GM19238 (cell line): ENCODE results near the gene ERG.

Source experiments
- DNase-seq: peaks from one replicate; pipeline ENCODE4 v3.0.0; 2011; ENCODE audit warnings: low spot score; ENCODE audit not compliant: insufficient read length

Gene ERG

GRCh38 chr21:38359835-38360234, 138.4 kb downstream of the ERG start:
- no peak for DNase-seq

- DNase-seq, result no peak
Measured at GRCh38 chr21:38359090-38359489, 139.2 kb downstream of the ERG start.

GRCh38 chr21:38358666-38359065, 139.6 kb downstream of the ERG start:
- DNase-seq, result no peak

- no peak for DNase-seq
Measured at GRCh38 chr21:38358098-38358497, 140.2 kb downstream of the ERG start.

GRCh38 chr21:38356883-38357625, 141.2 kb downstream of the ERG start:
- DNase-seq, result no peak

- peak; percentile 73 for DNase-seq
Measured at GRCh38 chr21:38355992-38356781, 142.1 kb downstream of the ERG start.

- no peak for DNase-seq
Measured at GRCh38 chr21:38355353-38355752, 142.9 kb downstream of the ERG start.

- no peak for DNase-seq
Measured at GRCh38 chr21:38354746-38355145, 143.5 kb downstream of the ERG start.

- DNase-seq, result no peak
Measured at GRCh38 chr21:38354231-38354630, 144.0 kb downstream of the ERG start.

GRCh38 chr21:38352536-38353219, 145.6 kb downstream of the ERG start:
- DNase-seq, result peak; percentile 22

GRCh38 chr21:38351961-38352521, 146.2 kb downstream of the ERG start:
- DNase-seq, result no peak

- no peak for DNase-seq
Measured at GRCh38 chr21:38351176-38351959, 146.9 kb downstream of the ERG start.

GRCh38 chr21:38350684-38351083, 147.6 kb downstream of the ERG start:
- DNase-seq, result no peak

GRCh38 chr21:38349977-38350376, 148.3 kb downstream of the ERG start:
- DNase-seq, result no peak

- DNase-seq, result no peak
Measured at GRCh38 chr21:38349111-38349746, 149.0 kb downstream of the ERG start.

GRCh38 chr21:38346286-38346685, 152.0 kb downstream of the ERG start:
- DNase-seq, result no peak

- DNase-seq, result no peak
Measured at GRCh38 chr21:38343691-38344090, 154.6 kb downstream of the ERG start.

- no peak for DNase-seq
Measured at GRCh38 chr21:38342739-38343138, 155.5 kb downstream of the ERG start.

GRCh38 chr21:38341546-38342012, 156.7 kb downstream of the ERG start:
- no peak for DNase-seq

- DNase-seq, result no peak
Measured at GRCh38 chr21:38340131-38340530, 158.1 kb downstream of the ERG start.
